ENCODE results near the gene PNLIPRP1.

PNLIPRP1 gene

DNA sequence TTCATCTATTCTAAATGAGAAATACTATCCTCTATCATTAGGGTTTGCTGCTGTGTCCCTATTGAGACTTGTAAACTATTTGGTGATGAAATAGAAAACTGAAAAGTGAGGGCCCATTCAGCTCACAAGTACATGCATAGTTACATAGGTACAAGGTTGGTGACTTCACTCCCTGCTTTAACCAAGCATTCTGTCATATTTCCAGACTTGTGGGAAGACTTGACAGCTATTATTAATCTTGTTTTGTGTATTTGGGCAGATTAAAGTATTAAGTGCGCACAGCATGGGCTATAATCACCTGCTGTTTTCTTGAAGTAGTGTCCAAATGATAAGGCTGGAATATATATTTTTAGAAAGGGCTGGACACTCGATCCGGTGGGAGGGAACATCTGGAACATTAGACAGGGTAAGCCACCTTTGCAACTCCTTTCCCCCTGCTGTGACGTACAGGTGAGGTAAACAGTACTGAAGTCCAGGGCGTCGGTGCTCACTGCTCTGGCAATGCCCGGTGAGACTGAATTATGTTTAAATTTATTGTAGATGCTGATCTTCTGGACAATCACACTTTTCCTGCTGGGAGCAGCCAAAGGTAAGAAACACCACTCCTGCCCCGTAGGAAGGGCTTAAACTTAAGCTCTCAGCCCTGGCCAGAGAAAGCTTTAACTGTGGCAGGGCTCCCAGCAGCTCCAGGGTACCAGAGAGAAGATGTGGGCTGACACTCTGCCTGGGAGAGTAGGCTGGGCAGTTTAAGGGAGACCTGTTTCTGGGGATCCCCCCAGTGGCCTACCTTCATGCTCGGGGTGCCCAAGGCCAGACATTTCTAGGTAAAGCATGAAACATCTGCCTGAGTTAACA, at the start of gene PNLIPRP1:
TSS of gene PNLIPRP1 (plus strand) at position 370 of the 855 bp plus-strand sequence. CDS start at position 541, 171 bp downstream.
- no peak for DNase-seq

DNA sequence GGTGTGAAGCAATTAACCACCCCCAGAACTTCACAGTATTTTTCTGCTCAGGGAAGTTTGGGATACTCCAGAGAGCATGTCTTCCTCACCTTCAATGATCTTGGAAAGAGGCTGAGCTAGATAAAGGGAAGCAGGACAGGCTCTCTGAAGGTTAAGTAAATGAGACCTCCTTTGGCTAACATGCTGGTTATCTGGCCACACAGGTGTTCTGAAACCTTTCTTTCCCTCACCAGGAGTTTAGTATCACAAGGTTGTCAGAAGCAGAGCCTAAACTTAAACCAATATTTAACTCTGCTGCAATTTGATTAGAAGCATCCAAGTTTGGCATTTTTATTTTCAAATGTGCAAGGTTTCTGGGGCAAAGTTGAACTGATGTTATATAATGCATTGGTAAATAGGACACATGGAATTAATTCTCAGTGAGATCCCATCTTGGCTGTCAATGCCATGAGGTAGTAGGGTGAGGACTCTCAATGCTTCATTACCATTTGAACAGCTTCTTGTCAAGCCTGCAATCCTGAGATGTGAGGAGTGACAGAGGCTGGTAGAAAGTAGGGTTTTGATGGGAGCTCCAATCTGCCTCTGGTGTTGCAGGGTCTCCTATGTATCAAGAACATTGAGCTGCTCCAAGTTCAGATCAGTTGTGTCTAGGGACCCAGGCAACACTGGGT, 48.6 kb upstream of the PNLIPRP1 start:
- DNase-seq = no peak

DNA sequence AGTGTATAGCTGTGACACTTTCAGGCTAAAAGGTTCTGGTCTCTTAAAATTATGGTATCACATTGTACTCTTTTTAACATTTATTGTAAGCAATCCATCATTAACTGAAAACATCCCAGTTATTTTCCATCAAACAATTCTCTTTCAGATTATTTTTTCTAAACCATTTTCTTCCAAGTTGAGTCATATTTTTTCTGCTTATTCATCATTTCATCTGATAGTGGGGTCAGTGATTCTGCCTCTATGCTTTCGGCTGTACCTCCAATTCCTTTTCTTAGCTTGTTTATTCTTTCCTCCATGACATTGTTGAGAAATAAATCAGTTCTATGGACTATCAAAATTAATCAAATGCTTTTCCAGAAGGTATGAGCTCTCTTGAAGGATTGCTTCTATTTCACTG, 45.6 kb upstream of the PNLIPRP1 start:
- no peak for DNase-seq

DNA sequence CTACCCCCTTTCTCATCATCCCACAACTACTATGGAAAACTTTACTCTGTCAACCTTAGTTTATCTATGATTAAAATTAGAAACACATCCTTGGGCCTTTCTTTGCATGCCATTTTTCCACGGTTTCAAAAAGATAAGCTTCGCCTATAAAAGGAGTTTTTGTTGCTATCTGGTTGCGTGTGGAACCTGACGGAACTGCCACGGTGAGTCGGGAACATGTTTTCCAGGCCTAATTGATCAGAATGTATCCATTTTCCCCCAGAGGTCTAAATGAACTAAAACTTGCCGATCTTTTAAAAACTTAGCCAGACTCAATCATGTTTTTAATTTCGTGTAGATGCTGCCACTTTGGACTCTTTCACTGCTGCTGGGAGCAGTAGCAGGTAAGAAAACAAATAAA, 45.0 kb upstream of the PNLIPRP1 start, which contains the start of gene PNLIP:
TSS of gene PNLIP (plus strand) at position 176 of the 400 bp plus-strand sequence. CDS start at position 338, 162 bp downstream.
- DNase-seq = no peak

DNA sequence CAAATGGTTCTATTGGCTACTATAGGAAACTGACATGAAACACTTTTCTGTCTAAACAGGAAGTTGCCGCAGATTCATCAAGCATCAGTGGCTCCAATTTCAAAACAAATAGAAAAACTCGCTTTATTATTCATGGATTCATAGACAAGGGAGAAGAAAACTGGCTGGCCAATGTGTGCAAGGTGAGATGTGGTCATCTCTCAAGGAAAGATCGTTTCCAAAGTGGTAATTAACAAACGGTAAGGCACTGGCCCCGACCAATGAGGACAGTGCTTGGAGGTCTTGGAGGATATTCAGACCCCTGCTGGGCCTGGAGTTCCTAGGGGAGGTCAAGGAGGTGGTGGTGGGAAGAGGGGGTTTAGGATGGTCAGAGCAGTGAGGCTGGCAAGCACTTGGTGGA, 42.5 kb upstream of the PNLIPRP1 start:
- no peak for DNase-seq

DNA sequence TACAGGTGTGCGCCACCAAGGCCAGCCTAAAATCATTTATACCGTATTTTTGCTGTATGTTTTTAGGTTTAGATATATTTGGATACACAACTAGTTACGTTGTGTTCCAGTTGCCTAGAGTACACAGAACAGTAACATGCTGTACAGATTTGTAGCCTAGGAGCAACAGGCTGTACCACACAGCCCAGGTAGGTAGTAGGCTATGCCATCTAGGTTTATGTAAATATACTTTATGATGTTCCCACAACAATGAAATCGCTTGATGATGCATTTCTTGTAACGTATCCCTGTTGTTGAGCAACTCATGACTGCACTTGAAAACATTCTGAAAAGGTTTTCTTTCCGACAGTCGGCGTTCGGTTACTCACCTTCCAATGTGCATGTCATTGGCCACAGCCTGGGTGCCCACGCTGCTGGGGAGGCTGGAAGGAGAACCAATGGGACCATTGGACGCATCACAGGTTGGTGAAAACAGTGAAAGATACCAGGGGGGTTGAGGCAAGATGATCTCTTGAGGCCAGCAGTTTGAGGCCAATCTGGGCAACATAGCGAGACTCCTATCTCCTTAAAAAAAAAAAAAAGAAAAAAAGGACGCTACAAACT, 37.3 kb upstream of the PNLIPRP1 start:
- DNase-seq = no peak

DNA sequence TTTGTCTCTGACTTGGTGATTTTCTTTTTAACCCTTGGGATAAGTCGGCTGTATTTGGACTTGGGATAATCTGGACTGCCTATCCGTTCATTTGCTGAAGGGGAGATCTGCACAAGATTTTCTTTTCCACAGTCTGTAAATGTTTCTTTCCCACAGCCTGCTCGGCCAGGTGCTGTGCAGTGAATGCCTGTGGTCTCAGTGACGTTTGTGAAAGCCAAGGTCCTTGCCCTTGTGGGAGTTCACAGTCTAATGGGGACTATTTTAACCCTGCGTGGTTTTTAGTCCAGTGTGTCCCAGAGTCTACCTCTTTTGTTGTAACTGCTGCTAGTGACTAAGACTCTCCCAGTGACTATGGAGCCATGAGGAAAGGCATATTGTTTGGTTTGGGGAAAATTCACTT, 36.1 kb upstream of the PNLIPRP1 start:
- DNase-seq = no peak

DNA sequence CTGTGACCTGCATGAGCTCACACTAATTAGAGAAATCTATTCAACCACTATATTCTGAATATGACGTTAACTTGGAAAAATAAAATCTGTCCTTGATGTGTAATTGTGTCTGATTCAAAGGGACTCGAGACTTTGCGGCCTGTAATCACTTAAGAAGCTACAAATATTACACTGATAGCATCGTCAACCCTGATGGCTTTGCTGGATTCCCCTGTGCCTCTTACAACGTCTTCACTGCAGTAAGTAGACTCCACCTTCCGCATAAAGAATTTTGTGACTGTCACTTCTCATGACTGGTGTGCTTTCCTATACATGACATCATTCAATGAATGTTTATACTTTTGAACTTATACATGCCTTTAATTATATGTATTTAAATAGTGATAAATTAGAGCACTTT, 34.9 kb upstream of the PNLIPRP1 start:
- no peak for DNase-seq

DNA sequence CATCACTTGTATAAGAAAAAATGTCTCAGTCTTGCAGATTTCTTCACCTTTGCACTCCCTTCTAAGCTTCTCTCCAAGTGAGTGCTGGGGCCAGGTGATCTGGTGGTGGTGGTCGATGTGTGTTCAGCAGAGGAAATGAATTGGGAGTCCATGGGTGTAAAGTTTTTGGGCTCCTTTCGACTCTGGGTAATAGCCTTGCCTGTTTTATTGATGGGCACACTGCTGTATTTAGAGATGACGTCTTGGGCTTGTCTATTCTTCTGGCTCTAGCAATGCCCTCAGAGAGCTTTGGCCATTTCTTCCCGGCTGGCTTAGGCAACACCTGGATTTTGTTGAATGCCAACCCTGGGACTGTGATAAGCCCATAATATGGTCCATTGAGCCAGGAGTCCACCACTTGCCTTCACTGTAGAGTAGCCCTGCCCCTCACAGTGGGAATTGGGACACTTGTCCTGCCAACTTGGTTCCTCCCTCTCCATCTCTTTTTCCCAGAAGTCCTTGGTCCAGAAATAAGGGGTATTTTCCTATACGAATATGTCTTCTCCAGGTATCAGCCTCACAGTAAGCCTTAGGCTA, 33.4 kb upstream of the PNLIPRP1 start:
- DNase-seq = no peak

DNA sequence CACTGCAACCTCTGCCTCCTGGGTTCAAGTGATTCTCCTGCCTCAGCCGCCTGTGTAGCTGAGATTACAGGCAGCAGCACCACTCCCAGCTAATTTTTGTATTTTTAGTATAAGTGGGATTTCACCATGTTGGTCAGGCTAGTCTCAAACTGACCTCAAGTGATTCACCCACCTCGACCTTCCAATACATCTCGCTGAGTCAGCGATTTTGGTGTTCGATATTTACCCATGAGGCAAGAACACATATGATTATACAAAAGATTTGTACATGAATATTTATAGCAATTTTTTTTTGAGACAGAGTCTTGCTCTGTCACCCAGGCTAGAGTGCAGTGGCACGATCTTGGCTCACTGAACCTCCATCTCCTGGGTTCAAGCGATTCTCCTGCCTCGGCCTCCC, 25.2 kb upstream of the PNLIPRP1 start:
- no peak for DNase-seq

DNA sequence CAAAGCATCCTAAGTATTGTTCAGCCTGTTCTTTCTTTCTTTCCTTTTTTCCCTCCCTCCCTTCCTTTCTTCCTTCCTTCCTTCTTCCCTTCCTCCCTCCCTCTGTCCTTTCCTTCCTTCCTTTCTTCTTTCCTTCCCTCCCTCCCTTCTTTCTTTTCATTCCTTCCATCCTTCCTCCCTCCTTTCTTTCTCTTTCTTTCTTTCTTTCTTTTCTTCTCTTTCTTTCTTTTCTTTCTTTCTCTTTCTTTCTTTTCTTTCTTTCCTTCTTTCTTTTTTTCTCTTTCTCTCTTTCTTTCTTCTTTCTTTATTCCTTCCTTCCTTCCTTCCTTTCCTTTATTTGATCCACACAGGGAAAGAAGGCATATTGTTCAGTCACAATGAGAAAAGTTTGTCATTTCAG, 23.8 kb upstream of the PNLIPRP1 start:
- no peak for DNase-seq

DNA sequence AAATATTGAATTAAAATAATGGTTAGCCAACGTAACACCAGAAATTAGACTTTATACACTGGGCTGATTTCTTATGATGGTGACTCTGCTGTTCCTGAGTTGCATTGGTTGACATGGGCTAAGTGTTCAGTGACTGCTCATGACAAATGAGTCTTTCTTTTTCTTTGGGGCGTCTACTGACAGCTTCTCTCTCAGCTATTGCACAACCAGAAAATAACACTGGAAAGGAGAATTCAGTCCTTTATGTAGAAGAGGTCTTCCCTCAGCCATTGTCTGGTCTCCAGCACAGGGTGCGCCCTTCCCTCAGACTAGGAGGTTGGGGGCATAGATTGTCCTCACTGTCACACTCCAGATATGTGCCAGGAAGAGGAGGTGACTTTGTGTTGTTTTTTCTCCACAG, 23.4 kb upstream of the PNLIPRP1 start:
- no peak for DNase-seq

DNA sequence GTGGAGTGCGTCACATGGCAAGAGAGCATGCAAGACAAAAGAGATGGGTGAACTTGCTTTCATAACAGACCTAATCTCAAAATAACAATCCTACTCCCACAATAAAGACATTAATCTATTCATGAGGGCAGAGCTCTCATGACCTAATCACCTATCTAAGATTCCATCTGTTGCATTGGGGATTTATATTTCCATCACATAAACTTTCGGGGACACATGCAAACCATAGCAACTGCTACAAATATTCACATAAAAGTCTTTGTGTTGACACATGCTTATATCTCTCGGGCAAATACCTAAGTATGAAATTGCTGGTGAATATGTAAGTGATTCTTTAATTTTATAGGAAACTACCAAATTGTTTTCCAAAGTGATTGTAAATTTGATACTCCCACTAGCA, 16.0 kb upstream of the PNLIPRP1 start:
- DNase-seq = no peak

DNA sequence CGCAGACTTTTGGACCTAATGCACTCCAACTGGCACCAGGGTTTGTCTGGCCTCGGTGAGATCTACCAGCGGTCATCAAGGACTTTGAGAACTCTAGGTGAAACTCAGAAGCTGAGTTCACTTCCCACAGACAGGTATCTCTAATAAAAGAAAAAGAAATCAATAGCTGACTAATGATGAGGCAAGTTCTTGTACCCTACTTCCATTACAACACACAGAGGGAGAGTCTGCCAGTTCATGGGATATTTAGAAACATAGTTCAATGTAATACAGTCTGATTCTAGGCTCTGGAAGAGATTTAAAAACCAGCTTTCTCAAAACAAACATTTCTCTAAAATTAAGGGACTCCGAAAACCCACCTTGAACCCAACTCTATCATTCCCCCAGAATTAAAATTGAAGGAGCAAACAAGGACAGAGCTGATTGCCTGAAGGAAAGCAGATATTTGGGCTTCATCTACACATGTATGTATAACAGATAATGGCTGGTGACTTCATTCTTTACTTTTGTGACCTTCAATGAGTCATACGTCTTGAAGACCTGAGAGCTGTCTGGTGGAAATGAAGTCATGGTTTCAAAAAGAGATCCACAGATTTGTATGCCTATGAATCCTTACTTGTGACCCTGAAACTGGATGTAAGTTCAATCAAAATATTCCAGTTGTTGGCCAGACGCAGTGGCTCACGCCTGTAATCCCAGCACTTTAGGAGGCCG, 2.7 kb upstream of the PNLIPRP1 start:
- no peak for DNase-seq

DNA sequence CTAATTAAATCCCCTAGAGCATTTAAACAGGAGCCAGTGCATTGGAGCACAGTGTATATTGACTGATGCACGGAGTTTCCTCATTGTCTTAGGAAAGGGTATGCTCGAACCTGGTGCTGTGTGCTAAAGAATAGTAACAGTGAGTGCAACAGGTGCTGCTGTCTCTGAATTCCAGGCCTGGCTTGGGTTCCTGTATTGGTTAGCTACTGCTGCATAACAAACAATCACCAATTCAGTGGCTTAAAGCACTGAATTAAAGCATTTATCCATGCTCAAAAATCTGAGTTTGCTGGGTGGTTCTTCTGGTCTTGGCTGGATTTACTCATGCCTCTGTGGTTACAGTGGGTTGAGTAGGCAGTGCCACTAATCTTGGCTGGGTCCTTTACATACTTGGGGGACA, 1.8 kb upstream of the PNLIPRP1 start:
- DNase-seq = no peak

DNA sequence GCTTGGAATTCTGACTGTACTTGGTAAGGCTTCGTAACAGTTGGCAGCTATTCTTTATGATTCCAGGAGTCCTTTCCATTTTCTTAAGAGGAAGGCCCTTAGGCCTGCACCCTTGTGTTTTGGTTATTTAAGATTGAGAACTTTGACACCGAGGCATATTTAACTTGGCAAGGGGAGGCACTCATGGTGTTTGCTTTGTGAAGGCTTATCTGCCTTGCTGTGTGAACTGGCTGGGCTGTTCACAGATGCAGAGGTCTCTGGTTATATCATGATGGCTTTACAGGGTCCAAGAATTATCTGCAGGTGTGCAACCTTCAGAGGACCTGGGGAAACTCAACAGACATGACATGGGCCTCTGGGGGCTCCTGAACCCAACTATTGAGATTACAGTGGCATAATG, 833 bp upstream of the PNLIPRP1 start:
- no peak for DNase-seq

DNA sequence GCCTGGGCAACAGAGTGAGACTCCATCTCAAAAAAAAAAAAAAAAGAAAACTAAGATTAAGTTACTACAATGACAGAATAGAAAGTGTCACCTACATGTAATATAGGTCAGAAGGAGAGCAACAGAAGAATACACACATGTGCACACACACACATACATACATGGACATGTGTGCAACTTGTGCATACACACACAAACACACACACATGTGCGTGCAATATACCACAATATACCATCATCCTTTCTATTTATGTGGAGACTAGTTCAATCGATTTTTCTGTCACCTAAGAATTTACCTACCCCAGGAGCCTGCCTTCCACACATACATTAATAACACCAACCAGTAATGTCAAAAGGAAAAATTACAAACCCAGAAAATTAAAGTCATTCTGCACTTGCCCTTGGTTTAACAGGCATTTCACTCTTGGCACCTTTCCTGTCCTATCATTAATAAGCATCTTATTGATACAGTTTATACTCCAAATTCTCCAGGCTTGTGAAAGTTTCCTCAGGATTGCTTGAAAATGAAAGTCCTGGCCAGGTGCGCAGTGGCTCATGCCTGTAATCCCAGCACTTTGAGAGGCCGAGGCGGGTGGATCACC, 2.5 kb downstream of the PNLIPRP1 start:
- DNase-seq = no peak

DNA sequence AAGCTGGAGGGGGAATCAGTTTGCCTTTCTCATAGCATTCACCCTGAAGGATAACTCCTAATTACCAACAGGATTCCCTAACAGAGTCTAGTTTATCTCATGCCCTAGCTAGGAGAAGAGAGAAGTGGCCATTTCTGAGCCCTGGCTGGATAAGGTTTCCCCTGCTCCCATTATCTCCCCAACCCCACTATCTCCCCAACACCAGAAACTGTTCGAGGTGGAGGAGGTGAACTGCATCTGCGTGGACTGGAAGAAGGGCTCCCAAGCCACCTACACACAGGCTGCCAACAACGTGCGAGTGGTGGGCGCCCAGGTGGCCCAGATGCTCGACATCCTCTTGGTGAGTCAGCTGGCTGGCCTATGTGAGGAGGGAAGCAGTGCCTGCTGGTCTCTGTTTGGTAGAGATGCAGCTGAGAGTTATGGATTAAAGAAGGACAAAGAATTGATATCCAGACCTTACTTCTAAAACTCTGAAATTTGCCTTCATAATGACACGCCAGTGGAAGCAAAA, 3.8 kb downstream of the PNLIPRP1 start:
- DNase-seq = no peak

DNA sequence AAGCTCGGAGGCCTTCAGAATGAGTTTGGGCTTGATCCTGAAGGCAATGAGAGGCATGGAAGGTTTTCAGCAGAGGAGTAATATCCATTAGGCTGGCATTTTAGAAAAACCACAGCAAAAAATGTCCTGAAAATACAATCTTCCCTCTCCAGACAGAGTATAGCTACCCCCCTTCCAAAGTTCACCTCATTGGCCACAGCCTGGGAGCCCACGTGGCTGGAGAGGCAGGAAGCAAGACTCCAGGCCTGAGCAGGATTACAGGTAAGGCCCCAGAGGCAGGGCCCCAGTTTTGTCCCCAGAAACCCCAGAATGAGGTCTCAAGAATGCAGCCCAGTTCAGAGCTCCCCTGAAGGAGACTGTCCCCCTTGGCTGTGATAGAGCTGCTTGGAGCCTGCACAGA, 5.3 kb downstream of the PNLIPRP1 start:
- no peak for DNase-seq

DNA sequence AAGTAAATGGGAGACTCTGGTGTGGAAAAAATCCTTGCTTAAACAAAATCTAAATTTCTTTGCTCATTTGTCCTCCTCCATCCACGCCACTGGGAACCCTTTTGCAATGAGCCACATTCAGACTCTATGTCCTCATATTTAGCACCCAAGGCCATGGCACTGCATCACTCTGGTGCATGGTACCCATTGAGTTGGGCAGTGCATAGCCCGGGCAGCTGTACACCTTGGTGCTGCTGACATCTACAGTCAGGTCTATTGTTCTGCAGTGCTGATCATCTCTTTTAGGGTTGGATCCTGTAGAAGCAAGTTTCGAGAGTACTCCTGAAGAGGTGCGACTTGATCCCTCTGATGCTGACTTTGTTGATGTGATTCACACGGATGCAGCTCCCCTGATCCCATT, 6.8 kb downstream of the PNLIPRP1 start:
- no peak for DNase-seq

DNA sequence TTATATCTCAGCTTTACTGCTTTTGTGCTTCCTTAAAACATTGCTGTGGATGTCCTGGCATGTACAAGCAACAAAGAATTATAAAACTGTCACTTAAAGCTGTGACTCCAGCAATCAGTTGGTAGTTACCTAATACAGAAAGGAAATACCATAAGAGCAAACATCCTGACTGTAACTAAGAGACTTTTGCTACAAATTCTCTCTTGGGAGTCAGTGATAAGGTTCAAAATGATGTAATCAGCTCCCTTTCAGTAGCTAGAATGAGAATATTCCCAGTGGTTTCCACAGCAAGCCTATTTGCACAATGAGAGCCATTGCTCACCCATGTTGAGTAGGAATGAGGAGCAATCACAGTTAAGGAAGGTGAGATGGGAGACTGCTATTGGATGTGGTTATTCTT, 7.6 kb downstream of the PNLIPRP1 start:
- DNase-seq = no peak

DNA sequence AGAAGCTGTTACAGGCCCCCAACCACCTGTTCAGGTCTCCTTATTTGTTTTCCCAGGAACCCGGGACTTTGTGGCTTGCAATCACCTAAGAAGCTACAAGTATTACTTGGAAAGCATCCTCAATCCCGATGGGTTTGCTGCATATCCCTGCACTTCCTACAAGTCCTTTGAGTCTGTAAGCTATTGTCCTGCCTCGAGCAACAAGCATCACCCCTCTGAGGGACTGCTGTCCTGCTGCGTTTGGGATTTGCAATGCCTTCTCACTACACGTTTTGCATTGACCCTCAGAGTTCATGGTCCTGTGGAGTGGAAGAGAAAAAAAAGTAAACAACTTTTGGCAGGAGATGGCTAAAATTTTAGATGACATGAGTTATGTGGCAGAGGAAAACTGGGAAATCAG, 9.2 kb downstream of the PNLIPRP1 start:
- DNase-seq = no peak

All from activated CD8-positive, alpha-beta memory T cell treated with anti-CD3 and anti-CD28 coated beads, Interleukin-2, amount 50 U/mL, for 48 hours (primary cell).